HCT116 (cell line): ENCODE results near the gene PRPS1.

ENCODE experiments used
- ATF3 ChIP-seq: IDR thresholded peaks from 2 replicates; pipeline ENCODE4 v1.6.1; 2012
- CEBPB ChIP-seq: IDR thresholded peaks from 2 replicates; pipeline ENCODE4 v1.6.1; 2012; ENCODE audit warnings: low read depth
- CTCF ChIP-seq, 3 experiments: fragments of 200-600 bp in 1 of 3; sonication (generic) in 1 of 3; IDR thresholded peaks in 2 of 3; conservative IDR thresholded peaks in 1 of 3; 2 replicates each; pipeline ENCODE4 v1.5.1; 2012 to 2017; ENCODE audit warnings: low read depth in 2 of 3, low read length in 2 of 3, antibody characterized with exemption in 1 of 3, borderline replicate concordance in 1 of 3, control low read depth in 1 of 3, mild to moderate bottlenecking in 1 of 3, mixed read lengths in 1 of 3, mixed run types in 1 of 3, moderate library complexity in 1 of 3; ENCODE audit not compliant: insufficient read depth in 1 of 3
- ELF1 ChIP-seq: IDR thresholded peaks from 2 replicates; pipeline ENCODE4 v1.6.1; 2012; ENCODE audit warnings: low read depth, borderline replicate concordance
- EZH2 ChIP-seq: fragments of 200-600 bp; sonication (generic); IDR thresholded peaks from 2 replicates; pipeline ENCODE4 v1.6.1; 2017; ENCODE audit warnings: antibody characterized with exemption, mixed run types
- EZH2phosphoT487 ChIP-seq: fragments of 200-600 bp; IDR thresholded peaks from 2 replicates; pipeline ENCODE4 v1.6.1; 2018; ENCODE audit warnings: antibody characterized with exemption, borderline replicate concordance
- POLR2A ChIP-seq: IDR thresholded peaks from 2 replicates; pipeline ENCODE4 v1.7.0; 2011; ENCODE audit warnings: borderline replicate concordance; ENCODE audit not compliant: insufficient read depth, insufficient read length; ENCODE audit errors: extremely low read depth
- POLR2AphosphoS5 ChIP-seq: IDR thresholded peaks from 2 replicates; pipeline ENCODE4 v1.6.1; 2011; ENCODE audit warnings: mild to moderate bottlenecking, low read depth, low read length, moderate library complexity
- RAD21 ChIP-seq: IDR thresholded peaks from 2 replicates; pipeline ENCODE4 v1.6.1; 2012; ENCODE audit warnings: low read depth, mild to moderate bottlenecking
- REST ChIP-seq: IDR thresholded peaks from 2 replicates; pipeline ENCODE4 v1.6.1; 2012; ENCODE audit warnings: low read depth
- TCF7L2 ChIP-seq: IDR thresholded peaks from 2 replicates; pipeline ENCODE4 v1.7.0; 2011; ENCODE audit warnings: borderline replicate concordance, inconsistent platforms; ENCODE audit not compliant: insufficient read depth, insufficient read length; ENCODE audit errors: extremely low read depth

- TF ChIP-seq CTCF (IDR thresholded peaks at IDR 0.05 in 2 of 3, conservative IDR thresholded peaks at IDR 0.05 in 1 of 3; ENCODE audit: borderline replicate concordance in 1 of 3, insufficient read depth in 1 of 3, low read depth in 2 of 3, low read length in 2 of 3) (peak in 2 of 3 experiments; percentile 49 to 64; a peak in 4 of 6 replicates), REST (no peak), TCF7L2 (peak; percentile 34), ATF3 (no peak), RAD21 (no peak), EZH2phosphoT487 (no peak), ELF1 (no peak), POLR2A (no peak), EZH2 (no peak), CEBPB (no peak), POLR2AphosphoS5 (peak; percentile 28; the same call in 1 of the 2 replicates)
These were observed 44.7 kb downstream of the PRPS1 start for GRCh38 chrX:107672955-107673378.
